HepG2 (cell line): ENCODE results near the gene KDM2B. TPM values are rescaled to one million over a fixed set of nuclear protein-coding genes. Genes with fewer than 3 reads are reported as not detected.
A peak's percentile ranks its signal among the peaks of the same experiment; 100 is the strongest.

Source experiments
- CBX2 ChIP-seq, 2 experiments: fragments of 200-600 bp in 1 of 2; sonication (generic); formaldehyde crosslinking in 1 of 2; IDR thresholded peaks; 2 replicates each; pipeline versions ENCODE4 v1.7.0 to v1.8.1; 2018 to 2022; ENCODE audit warnings: low read depth in 2 of 2, low read length in 1 of 2, mild to moderate bottlenecking in 1 of 2, missing genetic modification reagents in 1 of 2
- EEA1 ChIP-seq: sonication (generic); formaldehyde crosslinking; IDR thresholded peaks from 2 replicates; pipeline ENCODE4 v1.5.1; 2020; ENCODE audit warnings: mild to moderate bottlenecking, missing genetic modification reagents, borderline replicate concordance
- GATAD2A ChIP-seq: IDR thresholded peaks from 2 replicates; pipeline ENCODE4 v1.6.1; 2016
- JUNB ChIP-seq: sonication (generic); formaldehyde crosslinking; IDR thresholded peaks from 2 replicates; pipeline ENCODE4 v1.8.0; 2022; ENCODE audit warnings: missing genetic modification reagents, mild to moderate bottlenecking, borderline replicate concordance
- MLXIP ChIP-seq: sonication (generic); formaldehyde crosslinking; IDR thresholded peaks from 2 replicates; pipeline ENCODE4 v1.9.0; 2021; ENCODE audit warnings: missing genetic modification reagents, borderline replicate concordance
- NFE2L2 ChIP-seq: fragments of 150-350 bp; IDR thresholded peaks from 2 replicates; pipeline ENCODE4 v1.6.1; 2014; ENCODE audit warnings: low read length
- REL ChIP-seq: sonication (generic); formaldehyde crosslinking; conservative IDR thresholded peaks from 2 replicates; pipeline ENCODE4 v1.8.0; 2022; ENCODE audit warnings: mild to moderate bottlenecking, missing genetic modification reagents, moderate library complexity
- RFXANK ChIP-seq: IDR thresholded peaks from 2 replicates; pipeline ENCODE4 v1.6.1; 2016
- SOX13 ChIP-seq, 3 experiments: fragments of 450-650 bp in 1 of 3; sonication (generic) in 1 of 3; formaldehyde crosslinking in 1 of 3; IDR thresholded peaks in 2 of 3; conservative IDR thresholded peaks in 1 of 3; 2 replicates each; pipeline versions ENCODE4 v1.5.0 to v1.6.1; 2016 to 2020; ENCODE audit warnings: antibody characterized with exemption in 1 of 3, mild to moderate bottlenecking in 1 of 3, missing compliant biosample characterization in 1 of 3, missing genetic modification reagents in 1 of 3, moderate library complexity in 1 of 3
- TARDBP ChIP-seq: sonication (generic); formaldehyde crosslinking; IDR thresholded peaks from 2 replicates; pipeline ENCODE4 v1.8.0; 2022; ENCODE audit warnings: mild to moderate bottlenecking, missing genetic modification reagents
- USF2 ChIP-seq, 2 experiments: sonication (generic) in 1 of 2; formaldehyde crosslinking in 1 of 2; IDR thresholded peaks; 2 replicates each; pipeline versions ENCODE4 v1.5.1 to v1.6.1; 2011 to 2020; ENCODE audit warnings: borderline replicate concordance in 1 of 2, low read depth in 1 of 2, low read length in 1 of 2, mild to moderate bottlenecking in 1 of 2, missing genetic modification reagents in 1 of 2, moderate library complexity in 1 of 2
- ZNF614 ChIP-seq: IDR thresholded peaks from 2 replicates; pipeline ENCODE4 v1.6.1; 2018; ENCODE audit warnings: missing biosample characterization, missing genetic modification reagents, inconsistent platforms, borderline replicate concordance
- ZSCAN5A ChIP-seq: sonication (generic); formaldehyde crosslinking; IDR thresholded peaks from 2 replicates; pipeline ENCODE4 v1.8.0; 2022; ENCODE audit warnings: mild to moderate bottlenecking, missing genetic modification reagents, borderline replicate concordance
- polyA plus RNA-seq, 8 experiments: library from polyadenylated mRNA; depleted of rRNA in 3 of 8; stranded (reverse) in 7 of 8; unstranded in 1 of 8; fragments of >200 nt; fragmentation: Illumina TruSeq in 4 of 8; extraction: Trizol in 4 of 8; gene quantifications; 2 replicates each; pipeline versions ENCODE4 v1.2.1 to v1.2.3, GENCODE V29; 2011 to 2016; ENCODE audit warnings: low read depth in 4 of 8, missing spikeins in 1 of 8, mixed read lengths in 1 of 8; ENCODE audit not compliant: insufficient read depth in 1 of 8
- total RNA-seq, 5 experiments: library from RNA; depleted of rRNA; stranded (reverse); fragments of >200 nt; fragmentation: Illumina TruSeq; extraction: Trizol; gene quantifications; 2 replicates each; pipeline ENCODE4 v1.2.3, GENCODE V29; 2016; ENCODE audit warnings: low read depth in 1 of 5
- TF ChIP-seq, protein P1 (sequence below): sonication (generic); formaldehyde crosslinking; conservative IDR thresholded peaks from 2 replicates; pipeline ENCODE4 v1.5.0; 2020; ENCODE audit warnings: missing genetic modification reagents
- TF ChIP-seq, protein P2 (sequence below), 2 experiments: fragments of 450-650 bp in 1 of 2; sonication (generic) in 1 of 2; formaldehyde crosslinking; IDR thresholded peaks; 2 replicates each; pipeline versions ENCODE4 v1.5.0 to v1.8.0; 2020 to 2022; ENCODE audit warnings: mild to moderate bottlenecking in 1 of 2, missing genetic modification reagents in 1 of 2

KDM2B gene
- total and polyA plus RNA-seq, 2 of the 13 experiments (the other 11 are each of a cell fraction or from before 2014, with no cell fraction given), result 17.5 to 26.1 TPM

DNA sequence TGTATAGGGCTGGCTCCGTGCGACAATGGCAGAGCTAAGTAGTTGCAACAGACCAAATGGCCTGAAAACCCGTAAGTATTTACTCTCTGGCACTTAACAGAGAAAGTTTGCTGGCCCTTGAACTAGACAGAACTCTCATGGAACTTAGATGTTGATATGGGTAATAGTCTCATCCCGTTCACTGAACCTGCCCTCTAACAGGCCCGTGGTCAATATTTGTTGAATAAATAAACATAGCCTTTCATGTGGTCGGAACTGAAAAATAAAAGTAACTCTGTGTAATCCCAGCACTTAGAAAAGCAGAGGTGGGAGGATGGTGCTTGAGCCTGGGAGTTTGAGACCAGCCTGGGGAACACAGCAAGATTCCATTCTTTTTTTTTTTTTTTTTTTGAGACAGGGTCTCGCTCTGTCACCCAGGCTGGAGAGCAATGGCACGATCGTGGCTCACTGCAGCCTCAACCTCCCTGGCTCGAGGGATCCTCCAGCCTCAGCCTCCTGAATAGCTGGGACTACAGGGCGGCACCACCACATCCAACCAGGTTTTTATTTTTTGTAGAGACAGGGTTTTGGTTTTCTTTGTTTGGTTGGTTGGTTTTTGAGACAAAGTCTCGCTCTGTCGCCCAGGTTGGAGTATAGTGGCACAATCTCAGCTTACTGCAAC, 29.7 kb downstream of the KDM2B start (continued):
- TF ChIP-seq USF2 (IDR thresholded peaks at IDR 0.05; ENCODE audit: low read depth, low read length) (no peak), USF2 (CRISPR knock-in tag; IDR thresholded peaks at IDR 0.05; ENCODE audit: borderline replicate concordance) (no peak), CBX2 (IDR thresholded peaks at IDR 0.05; ENCODE audit: low read depth, low read length) (no peak), CBX2 (CRISPR knock-in tag; IDR thresholded peaks at IDR 0.05; ENCODE audit: low read depth) (no peak), RFXANK (CRISPR knock-in tag) (no peak), NFE2L2 (no peak), TARDBP (CRISPR knock-in tag) (peak; percentile 87), REL (CRISPR knock-in tag) (no peak), SOX13 (IDR thresholded peaks at IDR 0.05) (peak; percentile 81), SOX13 (CRISPR knock-in tag; conservative IDR thresholded peaks at IDR 0.05 in 1 of 2, IDR thresholded peaks at IDR 0.05 in 1 of 2) (peak in 1 of 2 experiments; percentile 95; a peak in 2 of 4 replicates), GATAD2A (peak; percentile 94), EEA1 (CRISPR knock-in tag) (no peak), ZNF614 (CRISPR knock-in tag) (peak; percentile 87), MLXIP (CRISPR knock-in tag) (no peak), JUNB (CRISPR knock-in tag) (no peak), ZSCAN5A (0 out of 2 replicates have a peak, but pooled peaks have one; percentile 30)
- TF ChIP-seq, protein P1, sequence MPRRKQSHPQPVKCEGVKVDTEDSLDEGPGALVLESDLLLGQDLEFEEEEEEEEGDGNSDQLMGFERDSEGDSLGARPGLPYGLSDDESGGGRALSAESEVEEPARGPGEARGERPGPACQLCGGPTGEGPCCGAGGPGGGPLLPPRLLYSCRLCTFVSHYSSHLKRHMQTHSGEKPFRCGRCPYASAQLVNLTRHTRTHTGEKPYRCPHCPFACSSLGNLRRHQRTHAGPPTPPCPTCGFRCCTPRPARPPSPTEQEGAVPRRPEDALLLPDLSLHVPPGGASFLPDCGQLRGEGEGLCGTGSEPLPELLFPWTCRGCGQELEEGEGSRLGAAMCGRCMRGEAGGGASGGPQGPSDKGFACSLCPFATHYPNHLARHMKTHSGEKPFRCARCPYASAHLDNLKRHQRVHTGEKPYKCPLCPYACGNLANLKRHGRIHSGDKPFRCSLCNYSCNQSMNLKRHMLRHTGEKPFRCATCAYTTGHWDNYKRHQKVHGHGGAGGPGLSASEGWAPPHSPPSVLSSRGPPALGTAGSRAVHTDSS, result no peak
- TF ChIP-seq, protein P2, sequence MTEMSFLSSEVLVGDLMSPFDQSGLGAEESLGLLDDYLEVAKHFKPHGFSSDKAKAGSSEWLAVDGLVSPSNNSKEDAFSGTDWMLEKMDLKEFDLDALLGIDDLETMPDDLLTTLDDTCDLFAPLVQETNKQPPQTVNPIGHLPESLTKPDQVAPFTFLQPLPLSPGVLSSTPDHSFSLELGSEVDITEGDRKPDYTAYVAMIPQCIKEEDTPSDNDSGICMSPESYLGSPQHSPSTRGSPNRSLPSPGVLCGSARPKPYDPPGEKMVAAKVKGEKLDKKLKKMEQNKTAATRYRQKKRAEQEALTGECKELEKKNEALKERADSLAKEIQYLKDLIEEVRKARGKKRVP (CRISPR knock-in tag; IDR thresholded peaks at IDR 0.05), result peak in 1 of 2 experiments; percentile 87; a peak in 2 of 4 replicates
